ENCODE results near the gene TPM2.
"Not testable (repeated sequence)": the region's sequence is repeated elsewhere in the genome, so short reads cannot be mapped to it uniquely, and the experiment has no call there.

The TPM2 gene

DNA sequence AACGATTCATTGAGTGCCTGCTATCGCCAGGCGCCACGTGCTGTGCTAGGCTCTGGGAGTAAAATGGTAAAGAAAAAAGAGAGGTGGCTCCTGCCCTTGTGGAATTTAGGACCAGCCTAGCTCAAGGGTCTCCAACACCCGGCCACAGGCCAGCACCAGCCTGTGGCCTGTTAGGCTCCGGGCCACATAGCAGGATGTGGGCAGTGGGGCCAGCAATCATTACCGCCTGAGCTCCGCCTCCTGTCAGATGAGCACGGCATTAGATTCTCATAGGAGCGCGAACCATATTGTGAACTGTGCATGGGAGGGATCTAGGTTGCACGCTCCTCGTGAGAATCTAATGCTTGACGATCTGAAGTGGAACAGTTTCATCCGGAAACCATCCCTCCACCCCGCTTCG is 33.4 kb downstream of the TPM2 start:
- no peak for DNase-seq (ENCODE audit: low read depth)

DNA sequence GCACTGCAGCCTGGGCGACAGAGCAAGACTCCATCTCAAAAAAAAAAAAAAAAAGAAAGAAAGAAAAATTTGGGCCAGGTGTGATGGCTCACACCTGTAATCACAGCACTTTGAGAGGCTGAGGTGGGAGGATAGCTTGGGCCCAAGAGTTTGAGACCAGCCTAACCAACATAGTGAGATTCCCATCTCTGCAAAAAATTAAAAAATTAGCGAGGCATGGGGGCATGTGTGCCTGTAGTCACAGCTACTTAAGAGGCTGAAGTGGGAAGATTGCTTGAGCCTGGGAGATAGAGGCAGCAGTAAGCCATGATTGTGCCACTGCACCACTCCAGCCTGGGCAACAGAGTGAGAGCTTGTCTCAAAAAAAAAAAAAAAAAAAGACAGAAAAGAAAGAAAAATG is 36.1 kb downstream of the TPM2 start:
- no peak for DNase-seq (ENCODE audit: low read depth)

DNA sequence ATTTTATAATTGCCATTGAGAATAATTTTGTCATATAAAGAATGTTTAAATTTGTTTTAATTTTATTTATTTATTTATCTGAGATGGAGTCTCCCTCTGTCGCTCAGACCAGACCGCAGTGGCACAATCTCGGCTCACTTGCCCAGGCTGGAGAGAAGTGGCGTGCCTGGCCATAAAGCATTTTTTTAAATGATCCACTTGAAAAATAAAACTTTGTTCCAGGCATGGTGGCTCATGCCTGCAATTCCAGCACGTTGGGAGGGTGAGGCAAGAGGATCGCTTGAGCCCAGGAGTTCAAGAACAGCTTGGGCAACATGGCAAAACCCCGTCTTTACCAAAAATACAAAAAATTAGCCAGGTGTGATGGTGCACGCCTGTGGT is 36.9 kb downstream of the TPM2 start:
- DNase-seq (ENCODE audit: low read depth) = no peak

DNA sequence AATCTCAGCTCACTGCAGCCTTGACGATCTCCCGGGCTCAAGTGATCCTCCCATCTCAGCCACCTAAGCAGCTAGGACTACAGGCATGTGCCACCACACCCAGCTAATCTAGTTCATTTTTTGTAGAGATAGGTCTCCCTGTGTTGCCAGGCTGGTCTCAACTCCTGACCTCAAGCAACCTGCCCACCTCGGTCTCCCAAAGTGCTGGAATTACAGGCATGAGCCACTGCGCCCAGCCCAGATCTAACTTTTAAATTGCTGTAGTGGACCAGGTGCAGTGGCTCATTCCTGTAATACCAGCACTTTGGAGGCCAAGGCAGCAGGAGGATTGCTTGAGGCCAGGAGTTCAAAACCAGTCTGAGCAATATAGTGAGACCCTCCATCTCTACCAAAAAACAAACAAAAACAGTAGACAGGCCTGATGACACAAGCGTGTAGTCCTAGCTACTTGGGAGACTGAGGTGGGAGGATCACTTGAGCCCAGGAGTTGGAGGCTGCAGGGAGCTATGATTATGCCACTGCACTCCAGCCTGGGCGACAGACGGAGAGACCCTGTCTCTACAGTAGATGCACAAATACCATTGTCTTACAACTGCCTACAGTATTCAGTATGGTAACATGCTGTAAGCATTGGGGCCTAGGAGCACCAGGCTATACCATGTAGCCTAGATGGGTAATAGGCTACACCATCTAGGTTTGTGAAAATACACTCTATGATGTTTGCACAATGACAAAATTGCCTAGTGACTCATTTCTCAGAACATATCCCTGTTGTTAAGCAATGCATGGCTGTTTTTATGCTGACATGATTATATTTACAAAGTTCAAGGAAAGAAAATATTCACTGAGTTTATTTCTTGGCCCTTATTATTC is 37.5 kb downstream of the TPM2 start:
- no peak for DNase-seq (ENCODE audit: low read depth)

DNA sequence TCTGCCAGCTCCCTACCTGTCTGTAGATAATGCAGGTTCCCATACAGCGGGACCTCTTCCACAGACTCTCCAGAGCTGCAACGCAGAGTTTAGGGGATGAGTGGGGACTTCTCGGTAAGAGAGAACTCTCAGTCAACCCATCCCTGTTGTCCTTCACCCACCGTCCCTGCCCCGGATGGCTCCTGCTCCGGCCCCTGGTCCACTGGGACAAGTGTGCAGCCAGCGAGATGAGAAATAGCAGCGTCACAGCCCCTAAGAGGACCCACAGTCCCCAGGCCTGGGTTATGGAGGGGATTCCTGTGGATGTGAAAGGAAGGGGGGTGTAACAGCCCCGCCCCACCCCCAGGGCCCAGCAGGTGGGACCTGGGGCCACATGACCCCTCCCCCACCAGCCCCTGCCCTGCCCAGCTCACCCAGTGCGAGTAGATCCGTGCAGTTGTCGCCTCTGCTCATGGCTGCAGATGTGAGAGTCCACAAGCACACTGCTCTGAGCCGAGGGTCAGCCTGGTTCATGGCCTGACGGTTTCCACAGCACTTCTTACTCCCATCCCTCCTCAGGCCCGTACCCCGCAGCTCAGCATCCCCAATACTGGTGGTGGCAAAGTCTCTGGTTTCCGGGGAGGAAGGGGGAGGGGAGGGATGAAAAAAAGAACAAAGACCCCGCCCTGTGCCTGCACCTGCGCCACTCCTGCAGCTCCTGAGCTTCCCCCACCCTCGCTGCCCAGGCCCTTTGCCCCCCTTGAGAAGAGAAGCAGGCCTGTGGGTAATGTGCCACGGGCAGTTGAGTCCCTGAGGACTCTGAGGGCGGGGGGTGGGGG is 39.2 kb downstream of the TPM2 start, which contains the start of gene SIT1:
TSS of gene SIT1 (minus strand) at position 591 of the 818 bp plus-strand sequence. CDS start at position 513, 78 bp downstream.
- DNase-seq (ENCODE audit: low read depth) = no peak

- no peak for DNase-seq (ENCODE audit: low read depth)
Measured at GRCh38 chr9:35649431-35650340, 40.0 kb downstream of the TPM2 start.

- DNase-seq (ENCODE audit: low read depth) = no peak
Measured at GRCh38 chr9:35646533-35647265, 43.0 kb downstream of the TPM2 start.

- no peak for DNase-seq (ENCODE audit: low read depth)
Measured at GRCh38 chr9:35646153-35646532, 43.6 kb downstream of the TPM2 start.

DNA sequence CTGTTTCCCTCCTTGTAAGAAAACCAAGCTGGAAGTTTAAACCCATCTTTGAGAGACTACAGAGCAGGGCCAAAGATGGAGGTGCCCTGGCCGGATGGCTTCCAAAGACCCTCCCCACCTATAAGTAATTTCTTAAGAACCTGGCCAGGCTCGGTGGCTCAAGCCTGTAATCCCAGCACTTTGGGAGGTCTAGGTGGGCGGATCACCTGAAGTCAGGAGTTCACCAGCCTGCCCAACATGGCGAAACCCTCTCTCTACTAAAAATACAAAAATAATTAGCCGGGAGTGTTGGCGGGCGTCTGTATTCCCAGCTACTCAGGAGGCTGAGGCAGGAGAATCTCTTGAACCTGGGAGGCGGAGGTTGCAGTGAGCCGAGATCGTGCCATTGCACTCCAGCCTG is 44.0 kb downstream of the TPM2 start:
- DNase-seq (ENCODE audit: low read depth) = not testable (repeated sequence)

GRCh38 chr9:35643046-35643445 is 46.7 kb downstream of the TPM2 start:
- DNase-seq (ENCODE audit: low read depth) = no peak

DNA sequence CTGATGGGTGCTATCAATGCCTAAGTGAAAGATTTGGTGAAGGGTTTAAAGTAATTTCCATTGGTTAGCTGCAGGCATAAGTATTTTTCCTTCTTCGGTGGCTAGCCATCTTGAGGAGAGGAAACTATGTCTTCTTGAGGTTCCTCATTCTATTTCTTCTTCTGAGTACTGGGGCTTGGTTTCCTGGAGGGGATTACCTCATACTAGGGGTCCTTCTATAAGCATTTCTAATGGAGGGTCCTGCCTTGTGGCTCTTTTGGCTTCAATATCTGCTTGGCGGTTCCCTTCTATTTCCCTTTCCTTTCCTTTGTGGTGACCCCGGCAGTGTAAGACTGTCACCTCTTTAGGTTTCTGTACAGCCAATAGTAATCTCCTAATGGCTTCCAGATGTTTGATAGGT is 48.2 kb downstream of the TPM2 start:
- DNase-seq (ENCODE audit: low read depth) = not testable (repeated sequence)

DNA sequence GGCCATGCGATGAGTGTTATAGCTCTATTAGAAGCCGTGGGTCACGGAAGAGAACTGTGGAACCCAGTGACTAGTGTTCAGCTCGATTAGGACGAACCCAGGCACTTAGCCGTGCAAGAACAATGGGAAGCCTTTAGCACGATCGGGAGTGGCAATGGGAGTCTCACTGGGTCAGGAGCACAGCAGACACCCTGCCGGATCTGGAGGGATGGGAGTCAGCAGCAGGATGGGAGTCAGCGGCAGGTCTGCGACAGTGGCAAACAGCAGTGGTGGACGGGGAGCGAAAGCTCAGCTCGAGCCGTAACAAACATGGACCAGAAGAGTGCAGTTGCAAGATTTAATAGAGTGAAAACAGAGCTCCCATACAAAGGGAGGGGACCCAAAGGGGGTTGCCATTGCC is 49.3 kb downstream of the TPM2 start:
- not testable (repeated sequence) for DNase-seq (ENCODE audit: low read depth)

DNA sequence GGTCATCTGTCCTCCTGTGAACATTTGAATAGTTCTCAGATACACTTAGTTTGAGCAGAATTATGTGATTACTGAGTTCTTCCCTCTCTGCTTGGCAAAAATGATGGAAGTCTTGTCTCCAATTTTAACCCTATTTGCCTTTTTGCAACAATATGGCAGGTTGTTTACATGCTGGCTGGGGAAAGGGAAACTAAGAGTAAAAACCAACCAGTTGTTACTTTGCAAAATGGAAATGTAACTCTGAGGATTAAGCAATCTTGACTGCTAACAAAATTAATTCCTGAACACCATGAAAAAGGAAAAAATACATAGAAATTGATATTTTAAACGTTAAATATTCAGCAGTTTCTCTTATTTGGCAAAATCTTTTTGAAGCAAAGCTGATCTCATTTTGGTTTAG is 50.1 kb downstream of the TPM2 start:
- no peak for DNase-seq (ENCODE audit: low read depth)

DNA sequence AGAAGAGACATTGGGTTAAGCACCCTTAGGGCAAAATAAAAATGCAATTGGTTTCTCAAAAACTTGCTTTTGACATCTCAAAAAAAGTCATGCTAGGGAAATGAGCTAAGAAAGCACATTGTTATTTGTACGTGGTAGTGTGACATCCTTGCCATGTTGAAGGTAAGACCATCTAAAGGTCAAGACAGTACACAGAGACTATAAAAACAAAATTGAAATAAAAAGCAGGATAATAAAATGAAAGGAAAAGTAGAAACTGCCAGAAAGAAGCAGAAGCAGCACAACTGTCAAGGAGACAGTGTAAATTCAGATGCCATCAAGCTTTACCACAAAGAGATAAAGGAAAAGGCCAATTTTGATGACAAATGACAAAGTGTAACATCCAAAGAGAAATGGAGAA is 50.5 kb downstream of the TPM2 start:
- not testable (repeated sequence) for DNase-seq (ENCODE audit: low read depth)

- DNase-seq (ENCODE audit: low read depth) = not testable (repeated sequence)
Measured at GRCh38 chr9:35638751-35639150, 51.0 kb downstream of the TPM2 start.

GRCh38 chr9:35637427-35637955 is 52.2 kb downstream of the TPM2 start:
- not testable (repeated sequence) for DNase-seq (ENCODE audit: low read depth)

DNA sequence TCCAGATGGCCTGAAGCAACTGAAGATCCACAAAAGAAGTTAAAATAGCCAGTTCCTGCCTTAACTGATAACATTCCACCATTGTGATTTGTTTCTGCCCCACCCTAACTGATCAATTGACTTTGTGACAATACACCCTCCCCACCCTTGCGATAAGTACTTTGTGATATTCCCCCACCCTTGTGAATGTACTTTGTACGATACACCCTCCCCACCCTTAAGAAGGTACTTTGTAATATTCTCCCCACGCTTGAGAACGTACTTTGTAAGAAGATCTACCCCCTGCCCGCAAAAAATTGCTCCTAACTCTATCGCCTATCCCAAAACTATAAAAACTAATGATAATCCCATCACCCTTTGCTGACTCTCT is 52.9 kb downstream of the TPM2 start:
- DNase-seq (ENCODE audit: low read depth) = not testable (repeated sequence)

GRCh38 chr9:35636135-35636876 is 53.4 kb downstream of the TPM2 start:
- no peak for DNase-seq (ENCODE audit: low read depth)

DNA sequence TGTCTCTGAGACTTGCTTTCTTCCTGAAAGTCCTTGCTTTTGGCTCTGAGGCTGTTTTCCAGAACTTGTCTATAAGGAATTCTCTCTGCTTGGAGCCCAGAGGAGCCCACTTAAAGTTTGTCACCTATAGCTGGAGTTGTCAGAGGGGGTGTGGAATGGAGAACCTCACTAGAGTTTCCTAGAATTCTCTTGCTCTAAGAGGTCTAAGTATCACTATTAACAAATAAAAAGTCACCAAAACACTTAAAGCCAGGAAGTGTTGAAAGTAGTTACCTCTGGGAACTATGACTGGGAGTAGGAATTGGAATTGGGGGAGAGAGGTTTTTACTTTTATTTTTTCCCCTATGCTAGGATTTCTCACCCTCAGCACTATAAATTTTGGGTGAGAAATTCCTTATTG is 54.0 kb downstream of the TPM2 start:
- no peak for DNase-seq (ENCODE audit: low read depth)
